HG02642 (cell line): ENCODE results near the gene BMP8A.
"Not testable (repeated sequence)": the region's sequence is repeated elsewhere in the genome, so short reads cannot be mapped to it uniquely, and the experiment has no call there.

ENCODE experiments used
- ATAC-seq: cut with Tn5 transposase; IDR thresholded peaks from one replicate; pipeline ENCODE4 v1.9.1; 2021; ENCODE audit warnings: mild to moderate bottlenecking; ENCODE audit not compliant: unreplicated experiment, poor library complexity

Gene BMP8A

GRCh38 chr1:39504436-39504835 lies 13.0 kb downstream of the BMP8A start:
- ATAC-seq, result not testable (repeated sequence)

GRCh38 chr1:39505289-39505688 lies 13.9 kb downstream of the BMP8A start:
- ATAC-seq, result no peak

- no peak for ATAC-seq
Observed at GRCh38 chr1:39507230-39507928, 15.9 kb downstream of the BMP8A start.

- no peak for ATAC-seq
Observed at GRCh38 chr1:39508266-39508665, 16.8 kb downstream of the BMP8A start.

- peak; percentile 18 for ATAC-seq
Observed at GRCh38 chr1:39508857-39509305, 17.4 kb downstream of the BMP8A start.

GRCh38 chr1:39509360-39510009 lies 18.0 kb downstream of the BMP8A start:
- peak; percentile 72 for ATAC-seq

GRCh38 chr1:39510570-39511186 lies 19.2 kb downstream of the BMP8A start:
- not testable (repeated sequence) for ATAC-seq

- not testable (repeated sequence) for ATAC-seq
Observed at GRCh38 chr1:39511477-39511876, 20.0 kb downstream of the BMP8A start.

- not testable (repeated sequence) for ATAC-seq
Observed at GRCh38 chr1:39512234-39512847, 20.9 kb downstream of the BMP8A start.

GRCh38 chr1:39514710-39515124 lies 23.3 kb downstream of the BMP8A start:
- peak; percentile 34 for ATAC-seq

- ATAC-seq, result not testable (repeated sequence)
Observed at GRCh38 chr1:39515131-39516086, 24.0 kb downstream of the BMP8A start.

GRCh38 chr1:39516841-39517240 lies 25.4 kb downstream of the BMP8A start:
- ATAC-seq, result not testable (repeated sequence)

- not testable (repeated sequence) for ATAC-seq
Observed at GRCh38 chr1:39517936-39518335, 26.5 kb downstream of the BMP8A start.

- ATAC-seq, result not testable (repeated sequence)
Observed at GRCh38 chr1:39519376-39519775, 27.9 kb downstream of the BMP8A start.

- ATAC-seq, result not testable (repeated sequence)
Observed at GRCh38 chr1:39522221-39522620, 30.8 kb downstream of the BMP8A start.

- no peak for ATAC-seq
Observed at GRCh38 chr1:39522661-39523567, 31.5 kb downstream of the BMP8A start.

- no peak for ATAC-seq
Observed at GRCh38 chr1:39524171-39524570, 32.7 kb downstream of the BMP8A start.

- no peak for ATAC-seq
Observed at GRCh38 chr1:39524591-39525365, 33.3 kb downstream of the BMP8A start.
